SKM-1 (cell line): ENCODE measurements around the gene TCEANC2.

Source experiments
- DNase-seq: peaks from one replicate; lab custom pipeline; 2025; ENCODE audit not compliant: unreplicated experiment; lab: John Stamatoyannopoulos, UW

The TCEANC2 gene

DNA sequence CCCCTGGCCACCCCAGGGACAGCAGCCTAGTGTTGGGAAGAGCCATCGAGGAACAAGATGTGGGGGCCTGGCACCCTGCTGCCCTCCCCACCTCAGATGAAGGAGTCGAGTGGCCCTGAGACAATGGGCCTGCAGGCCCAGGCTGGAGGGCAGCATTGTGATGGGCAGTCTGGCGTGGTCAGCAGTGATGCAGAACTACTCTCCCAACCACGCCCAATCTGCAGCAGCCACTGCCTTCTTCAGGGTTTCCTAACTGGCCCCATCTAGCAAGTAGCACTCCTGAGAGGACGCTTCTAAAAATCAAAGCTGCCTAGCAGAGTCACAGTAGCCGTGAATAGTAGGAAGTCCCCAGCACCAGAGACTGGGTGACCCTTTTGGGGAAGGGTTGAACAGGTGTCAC is 80.9 kb downstream of the TCEANC2 start:
- no peak for DNase-seq

DNA sequence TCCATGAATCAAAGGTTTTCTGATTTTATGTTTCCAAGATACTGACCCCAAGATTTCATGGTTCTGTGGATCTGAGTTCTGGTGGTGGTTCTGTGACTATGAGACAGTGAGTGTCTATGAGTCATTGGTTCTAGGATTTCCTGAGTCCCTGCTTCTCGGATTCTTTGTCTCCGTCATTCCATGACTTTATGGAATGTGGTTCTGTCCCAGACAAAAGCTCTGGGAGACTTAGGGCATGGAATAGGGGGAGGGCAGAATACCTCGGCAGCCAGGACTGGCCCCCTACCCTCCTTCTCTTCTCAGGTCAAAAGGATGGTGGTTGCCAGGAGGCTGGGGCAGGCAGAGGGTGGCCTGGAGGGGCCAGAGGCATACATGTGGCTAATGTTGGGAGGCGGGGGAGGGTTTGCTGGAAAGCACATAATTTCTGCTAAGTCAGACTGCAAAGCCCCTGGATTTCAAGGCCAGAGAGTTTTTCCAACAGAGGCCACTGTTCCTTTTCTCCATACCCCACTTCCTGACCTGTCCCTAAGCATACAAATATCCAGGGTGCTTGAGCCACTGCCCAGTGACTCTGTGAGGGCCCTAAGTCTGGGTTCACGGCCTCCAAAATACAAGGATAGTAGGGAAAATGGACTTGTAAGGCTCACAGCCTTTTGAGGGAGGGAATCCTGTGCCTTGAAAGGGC is 82.2 kb downstream of the TCEANC2 start:
- DNase-seq: no peak

DNA sequence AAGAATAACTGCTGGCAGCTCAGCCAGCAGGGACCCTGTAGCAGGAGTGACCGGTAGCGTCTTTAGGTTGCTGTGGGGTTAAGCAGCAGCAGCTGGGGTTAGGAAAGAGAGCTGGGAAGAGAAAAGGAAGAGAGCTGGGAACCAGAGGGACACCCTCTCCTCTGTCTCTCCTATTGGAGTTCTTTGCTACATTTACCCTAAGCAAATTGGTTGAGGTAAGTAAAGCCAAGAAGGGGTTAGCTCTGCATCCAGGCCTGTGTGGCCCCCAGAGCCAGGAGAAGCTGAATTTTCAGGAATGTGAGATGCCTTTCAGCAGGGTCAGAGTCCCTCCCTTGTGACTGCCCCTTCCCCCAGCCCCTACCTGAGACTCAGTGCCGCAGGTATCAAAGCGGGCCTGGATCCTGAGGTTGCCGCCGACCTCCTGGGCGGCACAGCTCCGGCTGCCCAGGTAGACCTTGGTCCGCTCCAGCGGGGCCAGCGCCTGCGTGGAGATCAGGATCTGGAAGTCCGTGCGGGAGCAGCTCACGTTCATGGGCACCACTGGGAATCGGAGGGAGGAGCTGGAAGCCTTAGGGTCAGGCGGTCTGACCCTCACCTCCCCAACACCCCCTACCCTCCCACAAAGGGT is 83.0 kb downstream of the TCEANC2 start:
- DNase-seq: no peak

DNA sequence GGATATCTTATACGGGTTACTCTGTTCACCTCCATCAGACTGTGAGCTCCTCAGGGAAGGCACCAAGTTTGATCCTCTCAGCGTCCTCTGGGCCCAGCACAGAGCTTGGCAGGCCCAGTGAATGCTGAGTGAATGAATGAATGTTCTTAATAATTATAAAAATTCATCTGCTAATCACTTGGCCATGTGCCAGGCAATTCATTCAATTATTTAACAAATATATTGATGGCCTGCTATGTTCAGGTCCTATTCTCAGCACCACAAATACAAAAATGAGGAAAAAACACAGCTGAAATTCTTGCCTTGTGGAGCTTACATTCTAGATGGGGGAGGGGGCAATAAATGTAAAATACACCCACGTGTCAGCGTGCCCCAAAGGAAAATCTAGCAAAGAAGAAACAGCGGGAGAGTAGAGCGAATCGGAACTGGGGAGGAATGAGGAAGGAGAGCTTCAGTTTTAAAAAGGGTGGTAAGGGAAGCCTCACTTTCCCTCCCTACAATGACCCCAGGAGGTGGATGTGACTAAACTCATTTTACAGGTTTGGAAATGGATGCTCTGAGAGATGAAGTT is 83.6 kb downstream of the TCEANC2 start:
- DNase-seq: no peak

DNA sequence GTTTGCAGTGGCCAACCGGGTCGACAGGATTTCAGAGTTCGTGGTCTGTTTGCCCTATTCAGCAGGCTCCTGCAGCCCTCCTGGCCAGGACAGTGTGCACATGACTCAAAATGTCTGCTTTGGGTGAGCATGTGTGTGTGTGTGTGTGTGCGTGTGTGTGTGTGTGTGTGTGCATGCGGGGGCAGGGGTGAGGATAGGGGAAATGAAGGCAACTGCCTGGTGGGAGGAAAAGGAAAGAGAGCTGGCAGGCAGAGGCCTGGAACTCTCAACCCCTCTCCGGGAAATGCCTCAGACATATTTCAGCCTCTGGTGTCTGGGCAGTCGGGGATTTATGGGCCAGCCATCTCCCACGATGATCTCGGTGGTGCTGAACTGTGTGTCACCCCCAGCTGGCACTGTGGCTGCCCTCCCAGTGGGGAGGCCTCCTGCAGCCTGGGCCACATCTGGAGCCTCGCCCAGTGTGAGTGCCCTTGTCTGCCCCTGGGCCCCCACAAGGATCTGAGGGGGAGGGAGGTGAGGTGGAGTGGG is 84.2 kb downstream of the TCEANC2 start:
- DNase-seq: no peak

DNA sequence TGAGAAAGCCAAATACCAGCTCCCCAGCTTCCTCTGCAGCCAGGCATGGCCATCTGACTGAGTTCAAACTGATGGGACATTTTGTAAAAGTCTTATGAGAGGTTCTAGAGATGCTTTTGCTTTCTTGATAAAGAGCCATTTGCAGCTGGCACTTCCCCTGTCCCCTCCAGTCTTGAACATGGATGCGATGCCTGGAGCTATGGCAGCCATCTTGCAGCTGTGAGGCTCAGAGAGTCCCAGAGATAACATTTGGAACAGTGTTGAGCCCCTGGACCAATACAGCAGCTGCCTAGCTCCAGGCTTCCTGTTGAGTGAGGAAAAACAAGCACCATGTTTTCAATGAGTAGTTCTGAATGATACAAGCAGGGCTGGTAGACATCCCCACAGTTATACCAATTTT is 85.6 kb downstream of the TCEANC2 start:
- DNase-seq: no peak

DNA sequence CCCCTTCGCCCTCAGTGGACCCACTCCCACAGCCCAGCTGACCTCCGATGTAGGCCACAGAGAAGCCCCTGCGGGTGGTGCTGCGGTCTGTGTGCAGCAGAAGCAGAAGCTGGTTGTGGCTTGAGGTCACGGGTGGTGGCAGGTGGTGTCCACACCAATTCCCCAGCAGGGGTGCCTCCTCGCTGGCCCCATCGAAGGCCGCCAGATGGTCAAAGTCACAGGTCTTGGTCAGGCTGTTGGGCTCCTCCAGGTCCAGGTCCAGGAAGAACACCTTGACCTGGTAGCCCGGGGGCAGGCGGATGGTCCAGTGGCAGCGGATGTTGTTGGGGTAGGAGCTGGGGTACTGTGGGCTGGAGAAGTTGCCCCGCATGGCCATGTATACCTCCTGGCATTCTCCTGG is 86.3 kb downstream of the TCEANC2 start:
- no peak for DNase-seq

DNA sequence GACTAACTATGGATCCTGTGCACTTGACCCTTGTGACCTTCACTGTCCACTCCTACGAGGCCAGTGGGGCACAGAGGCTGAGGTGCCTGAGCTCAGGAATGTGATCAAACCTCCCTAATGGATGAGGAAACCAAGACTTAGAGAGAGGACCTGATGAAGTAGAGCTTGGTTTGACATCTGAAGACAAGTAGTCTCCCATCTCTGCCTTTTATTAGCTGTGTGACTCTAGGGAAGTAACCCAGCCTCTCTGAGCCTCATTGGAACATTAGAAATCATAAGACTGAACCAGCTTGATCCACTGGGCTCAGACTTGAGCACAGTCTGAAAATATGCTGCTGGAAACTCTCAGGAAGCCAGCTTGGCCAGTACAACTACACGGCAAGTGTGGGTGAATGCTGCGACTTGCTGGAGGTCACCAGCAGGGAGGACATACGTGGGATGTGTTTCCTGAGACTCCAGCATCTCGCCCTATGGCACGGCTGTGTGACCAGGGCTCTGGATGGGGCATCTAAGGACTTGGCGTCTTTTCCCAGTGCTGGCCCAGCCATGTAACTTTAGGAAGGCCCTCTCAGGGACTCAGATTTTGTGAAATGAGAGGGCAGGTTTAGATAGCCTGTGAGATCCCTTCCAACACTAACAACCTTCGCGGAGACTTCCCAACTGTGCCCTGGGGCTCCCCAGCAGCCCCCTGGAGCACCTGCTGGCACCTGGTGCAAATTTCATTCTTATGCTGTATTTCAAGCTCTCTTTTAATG is 88.9 kb downstream of the TCEANC2 start:
- no peak for DNase-seq

DNA sequence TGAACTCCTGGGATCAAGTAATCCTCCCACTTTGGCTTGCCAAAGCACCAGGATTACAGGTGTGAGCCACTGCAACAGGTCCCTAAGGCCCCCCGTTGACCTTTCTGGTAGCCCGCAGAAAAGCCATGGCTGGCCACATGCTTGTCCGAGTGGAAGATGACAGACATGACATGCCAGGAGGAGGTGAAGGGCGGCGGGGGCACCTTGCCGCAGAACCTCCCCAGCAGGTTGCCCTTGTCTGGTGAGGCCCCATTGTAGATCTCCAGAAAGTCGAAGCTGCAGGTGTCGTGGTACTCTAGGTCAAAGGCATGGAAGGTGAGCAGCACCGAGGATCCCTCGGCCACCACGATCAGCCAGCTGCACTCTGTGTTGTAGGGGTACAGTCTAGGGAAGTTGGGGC is 91.0 kb downstream of the TCEANC2 start:
- DNase-seq: no peak

DNA sequence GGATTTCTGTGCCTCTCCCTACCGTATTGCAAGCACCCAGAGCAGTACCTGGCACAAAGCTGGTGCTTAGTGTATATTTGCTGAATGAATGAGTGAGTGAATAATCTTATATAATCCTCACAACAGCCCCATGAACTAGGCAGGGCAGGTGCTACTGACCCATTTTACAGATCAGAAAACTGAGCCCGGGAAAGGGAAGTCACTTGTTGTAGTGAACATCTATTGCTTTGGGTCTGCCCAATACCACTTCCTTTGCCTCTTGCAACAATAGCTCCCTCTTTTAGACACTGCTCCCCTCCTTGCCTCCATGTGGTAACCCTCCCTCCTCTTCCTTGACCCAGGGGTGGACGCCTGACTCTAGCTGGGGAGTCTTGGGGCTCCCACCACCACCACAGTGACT is 96.3 kb downstream of the TCEANC2 start:
- DNase-seq: no peak

DNA sequence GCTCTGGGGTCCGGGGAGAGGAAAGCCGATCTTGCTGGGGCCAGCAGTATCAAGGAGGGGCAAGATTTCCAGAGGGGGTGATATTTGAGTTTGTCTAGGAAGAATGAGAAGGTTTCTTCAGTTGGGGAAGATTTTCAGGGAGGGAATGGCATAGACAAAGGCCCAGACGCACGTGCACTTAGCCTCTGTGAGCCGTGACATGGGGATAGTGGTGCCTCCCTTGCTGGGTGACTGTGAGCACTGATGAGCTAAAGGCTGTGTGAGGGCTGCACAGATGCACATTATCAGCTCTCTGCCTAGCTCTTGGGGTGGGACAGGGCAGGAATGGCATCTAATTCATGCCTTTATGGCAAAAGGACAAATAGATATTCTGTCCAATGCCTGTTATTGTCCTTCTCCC is 97.6 kb downstream of the TCEANC2 start:
- no peak for DNase-seq

DNA sequence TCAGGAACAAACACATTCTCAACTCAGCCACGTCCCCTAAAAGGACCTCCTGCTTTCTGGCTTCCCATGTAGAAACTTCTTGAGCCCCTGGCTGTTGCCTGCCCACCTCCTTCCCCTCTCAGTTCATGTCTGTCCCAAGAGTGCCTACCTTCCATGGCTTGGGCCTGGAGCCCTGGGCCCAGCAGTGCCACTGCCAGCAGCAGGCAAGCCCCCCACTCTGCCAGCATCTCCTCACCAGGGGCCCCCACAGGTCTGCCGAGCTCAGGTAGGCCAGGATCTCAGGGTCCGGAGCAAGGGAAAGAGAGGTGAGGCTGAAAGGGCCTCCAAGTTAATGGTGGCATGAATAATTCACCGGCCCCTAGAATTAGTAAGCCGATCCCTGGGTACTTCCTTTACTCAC is 99.3 kb downstream of the TCEANC2 start, which contains the start of gene CDCP2:
TSS of gene CDCP2 (minus strand) at position 305 of the 400 bp plus-strand sequence. CDS start at position 227, 78 bp downstream.
- DNase-seq: no peak

DNA sequence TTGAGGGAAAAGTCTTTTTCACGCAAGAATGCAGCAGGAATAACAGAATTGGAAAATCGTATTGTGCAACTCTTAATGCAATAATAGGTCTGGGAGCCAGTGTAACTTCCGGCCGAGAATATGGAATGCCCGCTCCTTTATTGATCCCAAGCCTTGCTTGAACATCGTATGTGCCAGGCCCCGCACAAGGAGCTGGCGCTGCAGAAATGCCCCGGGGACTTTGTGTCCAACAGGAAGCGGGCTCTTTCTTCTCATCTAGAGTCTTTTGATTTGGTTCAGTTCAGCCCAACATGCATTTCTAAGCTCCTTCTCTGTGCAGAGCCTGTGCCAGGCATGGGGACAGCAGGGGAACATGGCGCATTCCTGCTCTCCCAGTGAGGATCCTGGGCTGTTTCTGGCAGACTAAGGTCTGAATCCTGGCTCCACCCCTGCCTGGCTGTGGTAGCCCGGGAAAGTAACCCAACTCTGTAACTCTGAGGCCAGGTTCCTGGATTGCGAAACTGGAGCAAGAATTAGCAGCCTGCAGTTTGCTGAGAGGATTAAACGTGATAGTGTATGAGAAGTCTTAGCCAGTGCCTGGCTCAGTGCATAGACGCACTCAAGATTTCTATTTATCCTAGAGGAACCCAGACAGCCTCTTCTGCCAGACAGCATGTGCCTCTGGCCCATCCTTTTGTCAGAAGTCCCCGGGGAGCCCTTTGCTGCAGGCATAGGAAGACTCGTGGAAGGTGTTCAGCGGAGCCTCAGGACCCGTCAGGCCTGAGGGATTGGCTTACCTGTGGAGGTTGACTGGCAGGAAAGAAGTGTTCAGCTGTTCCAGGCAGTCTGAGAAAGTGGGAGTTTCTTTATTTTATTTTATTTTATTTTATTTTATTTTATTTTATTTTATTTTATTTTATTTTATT is 100.4 kb downstream of the TCEANC2 start:
- DNase-seq: peak; percentile 52
